ENCODE measurements around the gene KRT23.

The KRT23 gene

GRCh38 chr17:40937384-40937819 lies at the start of gene KRT23:
KRT23 (minus strand) TSS chr17:40937646; CDS start chr17:40936603, 1,043 bp downstream.
- peak; percentile 29 for DNase-seq (ENCODE audit: low spot score)

DNA sequence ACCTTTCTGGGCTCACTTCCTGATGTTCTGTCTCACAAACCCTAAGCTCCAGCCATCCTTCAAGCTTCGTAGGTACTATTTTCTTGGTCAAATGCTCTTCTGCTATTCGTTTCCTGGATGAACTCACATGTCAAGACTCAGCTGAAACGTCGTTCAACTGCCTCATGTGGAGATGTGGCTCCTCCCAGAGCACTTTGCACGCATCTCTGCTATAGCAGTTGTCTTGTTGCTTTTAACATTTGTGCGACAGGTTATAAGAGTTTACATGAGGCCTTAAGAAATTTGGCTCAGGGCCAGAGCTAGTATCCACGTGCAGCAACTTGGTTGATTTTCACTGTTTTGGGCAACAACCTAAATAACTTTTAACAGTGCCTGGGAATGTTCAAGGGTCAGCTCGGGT lies 49.5 kb upstream of the KRT23 start:
- DNase-seq (ENCODE audit: low spot score): no peak

DNA sequence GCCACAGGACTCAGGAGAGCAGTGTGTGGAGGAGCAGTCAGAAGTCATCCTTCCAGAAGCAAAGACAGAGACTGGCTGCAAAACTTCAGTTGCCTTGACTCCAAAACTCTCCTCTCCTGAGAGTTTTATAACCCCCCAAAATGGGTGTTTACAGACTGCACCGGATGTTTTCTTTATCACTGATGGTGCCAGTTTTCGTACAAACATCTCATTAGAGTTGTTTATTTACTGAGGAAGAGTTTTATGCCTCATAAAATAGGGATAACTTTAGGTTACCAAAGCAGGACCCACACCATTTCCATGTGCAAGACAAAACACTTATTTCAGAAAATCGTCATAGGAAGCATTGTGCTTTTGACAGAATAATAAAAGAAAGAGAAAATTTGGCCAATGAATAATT lies 46.8 kb upstream of the KRT23 start, which contains the start of gene KRT40:
KRT40 (minus strand) TSS at position 101 of the 400 bp plus-strand sequence; CDS start at position 48, 53 bp downstream.
- DNase-seq (ENCODE audit: low spot score): no peak

DNA sequence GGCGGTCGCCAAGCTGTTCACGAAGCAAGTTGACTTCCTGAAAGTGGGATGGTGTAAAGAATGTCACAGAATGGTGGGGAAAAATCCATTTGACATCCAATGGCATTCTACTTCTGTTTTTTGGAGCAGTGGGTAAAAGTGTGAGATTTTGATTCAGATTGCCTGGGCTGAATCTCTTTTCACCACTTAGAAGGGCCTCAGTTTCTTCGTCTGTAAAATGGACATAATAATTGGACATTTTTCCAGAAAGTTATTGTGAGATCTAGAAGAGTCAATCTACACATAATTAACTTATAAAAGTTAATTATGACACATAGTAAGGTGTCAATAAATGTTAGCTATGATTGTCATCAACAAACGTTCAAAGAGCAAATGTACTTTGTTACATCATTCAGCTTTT lies 43.7 kb upstream of the KRT23 start:
- DNase-seq (ENCODE audit: low spot score): no peak

GRCh38 chr17:40980596-40980995 lies 43.1 kb upstream of the KRT23 start:
- DNase-seq (ENCODE audit: low spot score): no peak

DNA sequence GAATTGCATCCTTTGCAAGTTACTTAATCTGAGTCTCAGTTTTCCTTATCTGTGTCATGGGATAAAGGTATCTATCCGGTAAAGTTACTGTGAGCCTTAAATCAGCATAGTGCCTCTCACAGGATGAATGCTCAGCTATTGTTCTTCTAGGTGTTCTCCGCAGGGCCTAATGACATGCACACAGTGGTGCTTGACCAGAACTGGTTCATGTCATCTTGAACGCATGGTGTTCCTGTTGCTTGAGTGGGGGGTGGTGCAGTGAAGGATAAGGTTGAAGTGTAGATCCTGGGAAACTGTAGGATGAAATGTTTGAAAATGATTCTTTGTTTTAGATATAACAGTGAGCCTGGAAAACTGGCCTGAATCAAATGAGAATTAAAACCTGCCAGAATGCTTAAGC lies 42.7 kb upstream of the KRT23 start:
- no peak for DNase-seq (ENCODE audit: low spot score)

DNA sequence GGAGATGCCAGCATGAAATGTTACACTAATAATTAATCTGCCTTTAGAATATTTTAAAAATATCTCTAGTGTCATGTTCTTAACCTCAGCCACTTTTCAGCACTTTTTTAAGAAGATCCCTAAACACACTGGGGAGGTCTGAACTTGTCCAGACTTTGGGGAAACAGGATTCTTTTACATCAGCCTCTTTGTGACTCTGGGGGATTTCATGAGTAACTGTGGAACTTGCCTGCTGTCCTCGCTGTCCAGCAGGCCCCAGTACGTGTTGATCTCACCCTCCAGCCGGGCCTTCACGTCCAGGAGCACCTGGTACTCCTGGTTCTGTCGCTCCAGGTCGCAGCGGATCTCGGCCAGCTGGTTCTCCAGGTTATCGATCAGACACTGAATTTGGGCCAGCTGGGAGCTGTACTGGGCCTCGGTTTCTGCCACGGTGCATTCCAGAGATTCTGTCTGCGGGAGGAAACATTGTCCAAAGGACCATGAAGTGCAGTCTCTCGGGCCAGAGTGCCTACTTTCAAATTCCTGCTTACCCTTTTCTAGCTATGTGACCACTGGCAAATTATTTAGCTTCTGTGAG lies 41.2 kb upstream of the KRT23 start:
- DNase-seq (ENCODE audit: low spot score): no peak

DNA sequence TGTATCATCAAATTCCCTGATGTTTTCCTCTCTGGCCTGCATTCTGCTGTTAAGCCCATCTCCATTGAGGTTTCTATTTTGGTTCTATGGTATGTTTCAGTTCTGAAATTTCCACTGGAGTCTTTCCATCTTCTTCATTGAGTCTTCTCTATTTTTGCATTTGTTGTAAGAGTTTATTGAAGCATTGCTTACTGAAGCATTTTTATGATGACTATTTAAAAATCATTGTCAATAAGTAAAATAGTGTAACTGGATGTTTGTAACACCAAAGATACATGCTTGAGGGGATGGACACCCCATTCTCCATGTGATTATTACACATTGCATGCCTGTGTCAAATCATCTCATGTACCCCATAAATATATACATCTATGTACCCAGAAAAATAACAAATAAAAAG lies 38.1 kb upstream of the KRT23 start:
- DNase-seq (ENCODE audit: low spot score): no peak

DNA sequence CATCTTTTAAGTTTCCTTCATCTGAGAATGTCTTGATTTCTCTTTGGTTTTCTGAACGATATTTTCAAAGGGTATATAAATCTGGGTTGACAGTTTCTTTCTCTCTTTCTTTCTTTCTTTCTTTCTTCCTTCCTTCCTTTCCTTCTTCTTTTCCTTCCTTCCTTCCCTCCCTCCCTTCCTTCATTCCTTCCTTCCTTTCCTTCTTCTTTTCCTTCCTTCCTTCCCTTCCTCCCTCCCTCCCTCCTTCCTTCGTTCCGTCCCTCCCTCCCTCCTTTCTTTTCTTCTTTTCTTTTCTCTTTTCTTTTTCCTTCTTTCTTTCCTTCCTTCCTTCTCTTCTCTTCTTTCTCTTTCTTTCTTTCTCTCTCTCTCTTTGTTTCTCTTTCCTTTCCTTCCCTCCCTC lies 36.9 kb upstream of the KRT23 start:
- DNase-seq (ENCODE audit: low spot score): no peak

DNA sequence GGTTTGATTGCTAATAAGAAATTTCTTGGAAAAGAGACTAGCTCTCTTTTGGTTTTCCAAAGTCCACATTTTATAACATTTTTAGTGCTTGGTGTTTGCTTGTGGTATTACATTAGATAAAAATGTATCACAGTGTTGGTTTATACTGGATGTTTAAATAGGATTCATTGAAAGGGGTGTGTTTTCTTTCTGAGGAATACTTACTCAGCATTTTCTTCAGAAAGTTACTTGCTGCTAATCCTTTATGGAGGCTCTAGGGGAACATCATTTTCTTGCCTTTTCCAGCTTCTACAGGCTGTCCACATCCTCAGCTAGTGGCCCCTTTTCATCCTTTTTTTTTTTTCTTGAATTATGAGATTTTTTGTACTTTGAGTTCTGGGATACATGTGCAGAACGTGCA lies 30.1 kb upstream of the KRT23 start:
- DNase-seq (ENCODE audit: low spot score): no peak

GRCh38 chr17:40966848-40967247 lies 29.4 kb upstream of the KRT23 start, which contains the start of gene KRT39:
KRT39 (minus strand) TSS chr17:40966948; CDS start chr17:40966856, 92 bp downstream.
- no peak for DNase-seq (ENCODE audit: low spot score)

GRCh38 chr17:40963838-40964237 lies 26.4 kb upstream of the KRT23 start:
- peak; percentile 49 for DNase-seq (ENCODE audit: low spot score)

DNA sequence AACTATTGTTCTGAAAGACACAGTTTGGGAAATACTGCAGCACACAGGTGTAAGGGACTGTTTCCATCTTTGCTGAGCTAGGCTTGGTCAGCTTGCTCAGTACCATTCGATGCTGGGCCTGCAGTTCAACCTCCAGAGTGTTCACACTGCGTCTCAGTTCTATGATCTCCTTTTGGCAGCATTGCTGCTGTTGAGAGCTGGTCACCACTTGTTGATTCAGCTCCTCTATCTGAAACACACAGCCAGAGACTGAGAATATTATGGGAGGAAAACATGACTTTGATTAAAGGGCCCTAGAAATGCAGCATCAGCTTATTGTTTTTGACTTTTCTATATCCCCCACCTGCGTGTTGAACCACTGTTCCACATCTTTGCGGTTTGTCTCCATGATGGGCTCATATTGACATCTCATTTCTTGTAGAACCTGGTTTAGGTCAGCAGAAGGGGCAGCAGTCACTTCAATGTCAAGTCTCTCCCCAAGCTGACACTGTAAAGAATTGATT lies 24.7 kb upstream of the KRT23 start:
- no peak for DNase-seq (ENCODE audit: low spot score)

GRCh38 chr17:40961591-40961990 lies 24.1 kb upstream of the KRT23 start:
- DNase-seq (ENCODE audit: low spot score): no peak

DNA sequence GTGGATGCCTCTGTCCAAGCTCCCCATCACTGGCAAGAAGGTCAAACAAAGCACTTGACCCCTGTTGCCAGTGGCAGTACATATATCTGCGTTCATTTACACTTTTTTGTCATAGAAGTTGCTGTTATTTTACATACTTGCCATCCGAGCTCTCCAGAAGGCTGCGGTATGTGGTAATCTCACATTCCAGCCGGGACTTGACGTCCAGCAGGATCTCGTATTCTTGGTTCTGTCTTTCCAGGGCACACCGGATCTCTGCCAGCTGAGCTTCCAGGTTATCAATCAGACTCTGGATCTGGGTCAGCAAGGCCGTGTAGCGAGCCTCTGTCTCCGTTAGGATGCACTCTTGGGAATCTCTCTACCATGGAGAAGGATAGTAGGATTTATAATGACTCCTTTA lies 22.7 kb upstream of the KRT23 start:
- DNase-seq (ENCODE audit: low spot score): no peak

DNA sequence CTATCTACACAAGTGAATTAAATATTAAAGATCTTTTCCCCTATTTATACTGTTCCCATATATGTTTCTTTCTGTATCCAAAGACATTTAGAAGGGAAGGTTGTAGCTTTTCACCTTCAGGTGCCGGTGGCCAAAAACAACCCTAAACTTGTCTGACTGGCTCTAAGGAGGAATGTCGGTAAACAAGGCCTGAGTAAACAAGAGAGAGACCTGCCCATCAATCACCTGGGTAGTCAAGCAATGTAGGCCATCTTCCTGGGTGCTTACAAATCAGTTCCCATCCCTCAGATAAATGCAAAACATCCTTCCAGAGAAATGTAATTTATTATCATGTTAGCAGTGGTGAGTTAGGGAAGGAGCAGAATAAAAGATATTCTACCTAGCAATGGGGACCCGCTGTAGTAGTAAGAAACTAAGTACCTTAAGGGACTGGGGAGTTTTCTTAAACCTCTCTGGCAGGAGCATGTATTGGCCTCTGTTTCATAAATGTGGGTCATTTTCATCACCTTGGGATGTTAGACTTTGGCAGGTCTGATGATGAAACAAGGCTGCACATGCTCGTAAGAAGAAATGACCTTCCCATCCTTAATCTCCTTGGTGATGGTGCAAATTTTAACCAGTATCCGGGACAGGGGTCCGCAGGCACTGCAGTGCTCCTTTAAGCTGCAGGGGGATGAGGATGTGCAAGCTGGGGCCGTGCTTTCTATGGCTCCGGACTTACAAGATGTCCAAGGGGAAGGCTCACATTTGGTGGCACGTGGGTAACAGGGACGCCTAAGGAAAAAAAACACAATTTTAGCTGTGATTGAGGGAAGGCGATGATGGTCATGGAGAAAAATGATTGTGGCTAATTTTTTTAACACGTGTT lies 20.9 kb upstream of the KRT23 start:
- DNase-seq (ENCODE audit: low spot score): no peak

GRCh38 chr17:40956401-40957254 lies 19.2 kb upstream of the KRT23 start:
- peak; percentile 80 for DNase-seq (ENCODE audit: low spot score)

GRCh38 chr17:40953881-40954280 lies 16.4 kb upstream of the KRT23 start:
- peak; percentile 36 for DNase-seq (ENCODE audit: low spot score)

DNA sequence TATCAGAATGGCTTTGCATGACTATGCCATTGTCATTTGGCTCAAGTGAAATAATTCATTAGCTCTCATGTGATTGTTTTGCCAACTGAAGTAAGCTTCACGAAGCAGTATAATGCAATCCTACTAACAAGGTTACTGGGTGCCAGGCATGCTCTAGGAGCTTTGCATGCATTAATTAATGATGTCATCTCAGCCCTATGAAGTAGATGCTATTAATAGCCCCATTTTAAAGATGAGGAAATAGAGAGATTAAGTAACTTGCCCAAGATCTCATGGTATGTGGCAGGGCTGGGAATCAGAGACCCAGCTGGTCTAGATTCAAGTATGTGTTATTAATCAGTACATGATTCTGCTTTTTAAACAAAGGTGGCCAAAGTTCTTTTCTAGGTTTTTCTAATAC lies 15.2 kb upstream of the KRT23 start:
- DNase-seq (ENCODE audit: low spot score): no peak

DNA sequence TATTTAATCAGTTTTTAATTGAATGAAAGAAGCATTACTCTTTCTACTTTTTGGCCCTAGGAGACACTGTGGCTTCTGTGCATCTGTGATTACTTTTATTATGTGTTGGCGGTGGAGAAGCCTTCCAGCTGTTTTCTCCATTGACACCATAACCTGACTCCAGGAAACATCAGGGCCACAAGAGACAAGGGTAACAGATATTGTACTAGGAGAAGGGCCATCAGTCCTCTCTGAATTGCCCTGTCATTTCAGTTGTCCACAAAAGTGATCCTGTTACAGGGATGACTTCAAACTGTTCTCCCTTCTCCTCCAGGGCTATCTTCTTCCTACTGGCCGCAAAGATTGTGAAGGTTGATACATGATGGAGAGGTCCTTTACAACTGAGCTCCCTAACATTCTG lies 14.7 kb upstream of the KRT23 start:
- no peak for DNase-seq (ENCODE audit: low spot score)

- DNase-seq (ENCODE audit: low spot score): no peak
Measured at GRCh38 chr17:40951011-40951622, 13.7 kb upstream of the KRT23 start.

DNA sequence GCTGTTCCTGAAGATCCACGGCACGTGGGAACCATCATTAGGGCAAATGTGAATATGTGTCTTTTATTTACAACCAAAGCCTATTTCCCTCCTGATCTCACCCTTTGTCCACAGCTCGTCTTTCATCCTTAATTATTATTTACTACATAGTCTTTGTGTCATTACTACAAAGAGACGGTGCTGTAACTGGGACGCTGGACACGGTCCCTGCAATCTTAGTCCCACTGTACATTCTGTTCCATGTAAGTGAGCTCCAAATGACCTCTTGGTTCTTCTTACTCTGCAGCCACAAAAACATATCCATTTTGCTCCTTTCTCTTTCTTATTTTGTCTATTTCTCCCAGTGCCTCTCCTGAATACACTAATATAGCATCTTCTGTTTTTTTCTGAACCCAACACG lies 12.7 kb upstream of the KRT23 start:
- DNase-seq (ENCODE audit: low spot score): no peak
